ENCODE measurements around the gene TBCK.

GRCh38 chr4:106291678-106292077 is 24.3 kb downstream of the TBCK start:
- TF ChIP-seq POLR2AphosphoS5 (IDR thresholded peaks at IDR 0.05; ENCODE audit: low read depth, low read length) = no peak
- TF ChIP-seq TAF1 (IDR thresholded peaks at IDR 0.05; ENCODE audit: borderline replicate concordance, insufficient read depth, low read length) = no peak
- TF ChIP-seq REST (IDR thresholded peaks at IDR 0.05; ENCODE audit: insufficient read depth in 1 of 2, low read depth in 2 of 2, low read length in 2 of 2) = no peak
- no peak for TF ChIP-seq SIN3A (IDR thresholded peaks at IDR 0.05; ENCODE audit: borderline replicate concordance, insufficient read depth, low read length)
- no peak for TF ChIP-seq FOXP2 (optimal IDR thresholded peaks at IDR 0.05; ENCODE audit: borderline replicate concordance, extremely low read depth, extremely low read length, insufficient read depth)
